OCI-LY3 (cell line): ENCODE results near the gene SDC4.

Experiments
- EZH2phosphoT487 ChIP-seq: fragments of 200-600 bp; shearing (Covaris generic); IDR thresholded peaks from 2 replicates; pipeline ENCODE4 v1.6.1; 2018; ENCODE audit warnings: antibody characterized with exemption, mixed run types, low read depth
- TF ChIP-seq, protein P1 (sequence below): fragments of 200-600, 300-600 bp; sonication (generic); IDR thresholded peaks from 2 replicates; pipeline ENCODE4 v1.5.1; 2014; ENCODE audit warnings: antibody characterized with exemption, low read length, low read depth

GRCh38 chr20:45353746-45354145 lies 5.5 kb upstream of the SDC4 start:
- TF ChIP-seq EZH2phosphoT487: no peak
- TF ChIP-seq, protein P1, sequence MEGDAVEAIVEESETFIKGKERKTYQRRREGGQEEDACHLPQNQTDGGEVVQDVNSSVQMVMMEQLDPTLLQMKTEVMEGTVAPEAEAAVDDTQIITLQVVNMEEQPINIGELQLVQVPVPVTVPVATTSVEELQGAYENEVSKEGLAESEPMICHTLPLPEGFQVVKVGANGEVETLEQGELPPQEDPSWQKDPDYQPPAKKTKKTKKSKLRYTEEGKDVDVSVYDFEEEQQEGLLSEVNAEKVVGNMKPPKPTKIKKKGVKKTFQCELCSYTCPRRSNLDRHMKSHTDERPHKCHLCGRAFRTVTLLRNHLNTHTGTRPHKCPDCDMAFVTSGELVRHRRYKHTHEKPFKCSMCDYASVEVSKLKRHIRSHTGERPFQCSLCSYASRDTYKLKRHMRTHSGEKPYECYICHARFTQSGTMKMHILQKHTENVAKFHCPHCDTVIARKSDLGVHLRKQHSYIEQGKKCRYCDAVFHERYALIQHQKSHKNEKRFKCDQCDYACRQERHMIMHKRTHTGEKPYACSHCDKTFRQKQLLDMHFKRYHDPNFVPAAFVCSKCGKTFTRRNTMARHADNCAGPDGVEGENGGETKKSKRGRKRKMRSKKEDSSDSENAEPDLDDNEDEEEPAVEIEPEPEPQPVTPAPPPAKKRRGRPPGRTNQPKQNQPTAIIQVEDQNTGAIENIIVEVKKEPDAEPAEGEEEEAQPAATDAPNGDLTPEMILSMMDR: no peak
